Prostate gland (tissue), 2 donors: ENCODE data around the gene ZNF189. TPM values are rescaled to one million over a fixed set of nuclear protein-coding genes. Genes with fewer than 3 reads are reported as not detected.

ENCODE experiments used
- DNase-seq: peaks from one replicate; pipeline ENCODE4 v3.0.0-alpha.2; 2019; ENCODE audit warnings: low spot score
- H3K27ac ChIP-seq, 2 donors: fragments of 200-600 bp; sonication (generic); 2 replicates each; pipeline ENCODE4 v1.5.1; 2017 to 2019
- H3K27me3 ChIP-seq: fragments of 200-600 bp; sonication (generic); replicated peaks from 2 replicates; pipeline ENCODE4 v1.5.1; 2019; ENCODE audit not compliant: insufficient read depth
- H3K36me3 ChIP-seq, 2 donors: fragments of 200-600 bp; sonication (generic); 1 replicate in 1 of 2; 2 replicates in 1 of 2; pipeline versions ENCODE4 v1.5.1 to v1.8.1; 2017 to 2019
- H3K4me1 ChIP-seq: fragments of 200-600 bp; sonication (generic); replicated peaks from 2 replicates; pipeline ENCODE4 v1.5.1; 2019
- H3K4me3 ChIP-seq, 2 donors: fragments of 200-600 bp; sonication (generic); 2 replicates each; pipeline ENCODE4 v1.5.1; 2017 to 2019
- H3K9me3 ChIP-seq: fragments of 200-600 bp; sonication (generic); 2 replicates; pipeline ENCODE4 v1.5.1; 2017
- CTCF ChIP-seq, 4 experiments: fragments of 200-600 bp in 2 of 4; fragments of 450-650 bp in 2 of 4; sonication (generic) in 2 of 4; IDR thresholded peaks; 1 replicate in 3 of 4; 2 replicates in 1 of 4; pipeline ENCODE4 v1.5.1; 2016 to 2019; ENCODE audit warnings: antibody characterized with exemption in 4 of 4, mild to moderate bottlenecking in 2 of 4, moderate library complexity in 2 of 4
- POLR2A ChIP-seq: fragments of 450-650 bp; IDR thresholded peaks from one replicate; pipeline ENCODE4 v1.6.1; 2016; ENCODE audit warnings: antibody characterized with exemption, mild to moderate bottlenecking
- POLR2AphosphoS5 ChIP-seq: sonication (generic); formaldehyde crosslinking; IDR thresholded peaks from one replicate; pipeline ENCODE4 v1.6.1; 2017; ENCODE audit warnings: antibody characterized with exemption
- WGBS: methylation state at CpG from one replicate; pipeline ENCODE4 v1.1.5; 2018; 5-methylcytosine and 5-hydroxymethylcytosine counted together
- intact Hi-C: fragments of 100-400 bp; cut with DNase I; formaldehyde crosslinking; loops from one replicate; pipeline ENCODE4 v1.14.2; 2022
- total RNA-seq, 2 donors: library from RNA; depleted of rRNA; stranded (reverse); fragments of >200 nt; gene quantifications; one replicate each; pipeline ENCODE4 v1.1.0, GENCODE V29; 2016

ZNF189 gene
- total RNA-seq, 2 donors from 2014 or later, result 20.9 to 31.4 TPM

- no peak for TF ChIP-seq CTCF (IDR thresholded peaks at IDR 0.05)
- no peak for TF ChIP-seq POLR2AphosphoS5
- no peak for TF ChIP-seq POLR2A
- H3K4me3 ChIP-seq, result no peak overlapping the region
- no peaks in the 10 kb centered on the region for H3K4me1 ChIP-seq
- no peak overlapping the region for H3K27ac ChIP-seq
- intact Hi-C loops, result no loop called here
- H3K9me3 ChIP-seq, result no peaks in the 10 kb centered on the region
- no peaks in the 10 kb centered on the region for H3K36me3 ChIP-seq
- DNase-seq, result no peak
- 61% methylated on average over 3 of the region's 3 CpGs for WGBS
- H3K27me3 ChIP-seq, result no peaks in the 10 kb centered on the region
Observed at GRCh38 chr9:101440714-101441230, 42.1 kb downstream of the ZNF189 start.

- intact Hi-C loops, result no loop called here
- Histone ChIP-seq H3K9me3 (no peaks in the 10 kb centered on the region), H3K4me3 (no peak overlapping the region), H3K27me3 (no peaks in the 10 kb centered on the region), H3K36me3 (no peaks in the 10 kb centered on the region), H3K4me1 (no peaks in the 10 kb centered on the region), H3K27ac (no peak overlapping the region)
- no peak for DNase-seq
- WGBS, result 91% methylated on average over 3 of the region's 3 CpGs
- TF ChIP-seq CTCF (IDR thresholded peaks at IDR 0.05) (no peak), POLR2A (no peak), POLR2AphosphoS5 (no peak)
Observed at GRCh38 chr9:101442318-101442717, 43.7 kb downstream of the ZNF189 start.

- no peak for DNase-seq
- Histone ChIP-seq H3K27me3 (no peaks in the 10 kb centered on the region), H3K4me3 (no peak overlapping the region), H3K9me3 (no peaks in the 10 kb centered on the region), H3K4me1 (no peaks in the 10 kb centered on the region), H3K36me3 (no peaks in the 10 kb centered on the region), H3K27ac (no peak overlapping the region)
- TF ChIP-seq POLR2AphosphoS5, result no peak
- no peak for TF ChIP-seq CTCF (IDR thresholded peaks at IDR 0.05)
- 57% methylated on average over 3 of the region's 3 CpGs for whole genome bisulfite sequencing
- intact Hi-C loops, result no loop called here
Observed at GRCh38 chr9:101442736-101443135, 44.1 kb downstream of the ZNF189 start.

GRCh38 chr9:101443364-101443771, 44.7 kb downstream of the ZNF189 start:
- DNase-seq, result no peak
- intact Hi-C loops, result no loop called here
- WGBS, result 69% methylated on average over 9 of the region's 9 CpGs

More at GRCh38 chr9:101443364-101443771, 44.7 kb downstream of the ZNF189 start:
- Histone ChIP-seq H3K36me3 (no peaks in the 10 kb centered on the region), H3K27ac (no peak overlapping the region), H3K27me3 (no peaks in the 10 kb centered on the region), H3K4me1 (no peaks in the 10 kb centered on the region), H3K9me3 (no peaks in the 10 kb centered on the region), H3K4me3 (no peak overlapping the region)
- no peak for TF ChIP-seq POLR2A
- no peak for TF ChIP-seq CTCF (IDR thresholded peaks at IDR 0.05)
- TF ChIP-seq POLR2AphosphoS5, result no peak
